ENCODE data around the gene FAM83C. TPM values are rescaled to one million over a fixed set of nuclear protein-coding genes. Genes with fewer than 3 reads are reported as not detected.

The FAM83C gene
- total RNA-seq, 1 donor from 2014 or later = 0.72 TPM

GRCh38 chr20:35237486-35237885 is 54.7 kb downstream of the FAM83C start:
- no peak for DNase-seq (ENCODE audit: low spot score)

GRCh38 chr20:35235881-35236280 is 56.3 kb downstream of the FAM83C start:
- no peak for DNase-seq (ENCODE audit: low spot score)

Other genes starting within 250 kb of the FAM83C start
- gene TRPC4AP, start 199.6 kb downstream of the FAM83C start, total RNA-seq (ENCODE audit: insufficient read depth, low replicate concordance) = 49.4 TPM
- 14.2 TPM for gene EDEM2, start 145.1 kb downstream of the FAM83C start, total RNA-seq (ENCODE audit: insufficient read depth, low replicate concordance)
- 44.5 TPM for gene PROCR, start 120.4 kb downstream of the FAM83C start, total RNA-seq (ENCODE audit: insufficient read depth, low replicate concordance)
- gene MMP24, start 65.7 kb downstream of the FAM83C start, total RNA-seq (ENCODE audit: insufficient read depth, low replicate concordance) = 0.24 TPM
- gene MMP24OS, start 14.3 kb downstream of the FAM83C start, total RNA-seq (ENCODE audit: insufficient read depth, low replicate concordance) = 28.4 TPM
- 72.9 TPM for gene EIF6, start 7.7 kb downstream of the FAM83C start, total RNA-seq (ENCODE audit: insufficient read depth, low replicate concordance)
- gene UQCC1, start 119.5 kb upstream of the FAM83C start, total RNA-seq (ENCODE audit: insufficient read depth, low replicate concordance) = 9.1 TPM
- gene GDF5, start 145.8 kb upstream of the FAM83C start, total RNA-seq (ENCODE audit: insufficient read depth, low replicate concordance) = 6.5 TPM
- 3.9 TPM for gene CEP250, start 163.2 kb upstream of the FAM83C start, total RNA-seq (ENCODE audit: insufficient read depth, low replicate concordance)
- not detected for gene C20orf173, start 237.2 kb upstream of the FAM83C start, total RNA-seq (ENCODE audit: insufficient read depth, low replicate concordance)
- gene ERGIC3, start 249.7 kb upstream of the FAM83C start, total RNA-seq (ENCODE audit: insufficient read depth, low replicate concordance) = 187 TPM

Data from umbilical cord (tissue), 2 donors.